Chondrocyte (in vitro differentiated cells): ENCODE measurements around the gene RUBCNL. TPM values are rescaled to one million over a fixed set of nuclear protein-coding genes. Genes with fewer than 3 reads are reported as not detected.

Experiments used
- DNase-seq: peaks from one replicate; pipeline ENCODE4 v3.0.0; 2021; ENCODE audit warnings: mixed read lengths, low spot score
- H3K27ac Mint-ChIP-seq: one replicate; pipeline ENCODE4 v1.8.0; 2021; ENCODE audit warnings: mild to moderate bottlenecking, moderate library complexity, mixed read lengths; ENCODE audit not compliant: unreplicated experiment
- H3K27me3 Mint-ChIP-seq: 2 replicates; pipeline ENCODE4 v1.8.0; 2021; ENCODE audit warnings: low read depth, mixed read lengths
- H3K36me3 Mint-ChIP-seq: 2 replicates; pipeline ENCODE4 v1.8.0; 2021; ENCODE audit warnings: low read depth, mixed read lengths
- H3K4me1 Mint-ChIP-seq: 2 replicates; pipeline ENCODE4 v1.8.0; 2021; ENCODE audit warnings: low read depth, mild to moderate bottlenecking, mixed read lengths
- H3K4me3 Mint-ChIP-seq: one replicate; pipeline ENCODE4 v1.8.0; 2021; ENCODE audit warnings: mild to moderate bottlenecking, moderate library complexity, mixed read lengths; ENCODE audit not compliant: unreplicated experiment
- H3K9me3 Mint-ChIP-seq: 2 replicates; pipeline ENCODE4 v1.8.0; 2021; ENCODE audit warnings: low read depth, mixed read lengths
- total RNA-seq: library from RNA; stranded (reverse); gene quantifications from 3 replicates; pipeline ENCODE4 v1.2.1, GENCODE V29; 2021
- TF ChIP-seq, protein P1 (sequence below): fragments of 200-600 bp; sonication (generic); IDR thresholded peaks from 2 replicates; pipeline ENCODE4 v1.5.0; 2021; ENCODE audit warnings: antibody characterized with exemption, mild to moderate bottlenecking, moderate library complexity

The RUBCNL gene
- total RNA-seq, 1 donor from 2014 or later, result 2.0 TPM

- Mint-ChIP-seq H3K36me3 (peaks cover 3% of the 10 kb centered on the region), H3K9me3 (no peaks in the 10 kb centered on the region)
These were observed 4.8 kb downstream of the RUBCNL start for GRCh38 chr13:46382224-46382623.

GRCh38 chr13:46380242-46380641 lies 6.8 kb downstream of the RUBCNL start:
- Mint-ChIP-seq H3K4me1 (no peaks in the 10 kb centered on the region), H3K9me3 (no peaks in the 10 kb centered on the region), H3K4me3 (no peak overlapping the region), H3K27ac (no peak overlapping the region), H3K36me3 (peaks cover 3% of the 10 kb centered on the region), H3K27me3 (no peaks in the 10 kb centered on the region)
- TF ChIP-seq, protein P1, sequence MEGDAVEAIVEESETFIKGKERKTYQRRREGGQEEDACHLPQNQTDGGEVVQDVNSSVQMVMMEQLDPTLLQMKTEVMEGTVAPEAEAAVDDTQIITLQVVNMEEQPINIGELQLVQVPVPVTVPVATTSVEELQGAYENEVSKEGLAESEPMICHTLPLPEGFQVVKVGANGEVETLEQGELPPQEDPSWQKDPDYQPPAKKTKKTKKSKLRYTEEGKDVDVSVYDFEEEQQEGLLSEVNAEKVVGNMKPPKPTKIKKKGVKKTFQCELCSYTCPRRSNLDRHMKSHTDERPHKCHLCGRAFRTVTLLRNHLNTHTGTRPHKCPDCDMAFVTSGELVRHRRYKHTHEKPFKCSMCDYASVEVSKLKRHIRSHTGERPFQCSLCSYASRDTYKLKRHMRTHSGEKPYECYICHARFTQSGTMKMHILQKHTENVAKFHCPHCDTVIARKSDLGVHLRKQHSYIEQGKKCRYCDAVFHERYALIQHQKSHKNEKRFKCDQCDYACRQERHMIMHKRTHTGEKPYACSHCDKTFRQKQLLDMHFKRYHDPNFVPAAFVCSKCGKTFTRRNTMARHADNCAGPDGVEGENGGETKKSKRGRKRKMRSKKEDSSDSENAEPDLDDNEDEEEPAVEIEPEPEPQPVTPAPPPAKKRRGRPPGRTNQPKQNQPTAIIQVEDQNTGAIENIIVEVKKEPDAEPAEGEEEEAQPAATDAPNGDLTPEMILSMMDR, result no peak
- DNase-seq, result no peak

More at GRCh38 chr13:46382224-46382623, 4.8 kb downstream of the RUBCNL start:
- no peak overlapping the region for H3K4me3 Mint-ChIP-seq
- TF ChIP-seq, protein P1, result no peak
- no peak overlapping the region for H3K27ac Mint-ChIP-seq
- H3K4me1 Mint-ChIP-seq, result peaks cover 12% of the 10 kb centered on the region
- H3K27me3 Mint-ChIP-seq, result peaks cover 6% of the 10 kb centered on the region
- no peak for DNase-seq

- Mint-ChIP-seq H3K27ac (no peak overlapping the region), H3K4me3 (no peak overlapping the region), H3K36me3 (peaks cover 3% of the 10 kb centered on the region), H3K4me1 (no peaks in the 10 kb centered on the region), H3K9me3 (no peaks in the 10 kb centered on the region), H3K27me3 (no peaks in the 10 kb centered on the region)
- TF ChIP-seq, protein P1, result no peak
- no peak for DNase-seq
These were observed 7.4 kb downstream of the RUBCNL start for GRCh38 chr13:46379611-46380010.

DNA sequence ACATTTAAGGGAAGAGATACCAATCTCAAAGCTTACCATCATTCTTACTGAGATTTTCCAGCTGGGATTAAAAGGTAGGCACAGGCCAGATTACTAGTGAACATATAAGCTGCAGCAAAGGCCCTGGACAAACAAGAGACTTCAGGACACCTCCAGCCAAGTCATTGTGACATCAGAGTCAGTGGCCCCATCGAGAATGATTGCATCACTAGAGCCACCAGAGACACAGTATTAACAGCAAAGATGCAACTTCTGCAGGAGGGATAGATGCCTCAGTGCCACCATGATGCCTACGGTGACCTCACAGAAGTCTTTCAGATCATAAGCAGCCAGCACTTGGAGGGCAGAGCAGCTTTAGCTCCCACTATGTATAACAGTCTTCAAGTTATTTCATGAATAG lies 8.6 kb downstream of the RUBCNL start:
- TF ChIP-seq, protein P1, result no peak
- DNase-seq, result no peak
- H3K9me3 Mint-ChIP-seq, result no peaks in the 10 kb centered on the region
- no peaks in the 10 kb centered on the region for H3K27me3 Mint-ChIP-seq
- no peak overlapping the region for H3K27ac Mint-ChIP-seq
- peaks cover 3% of the 10 kb centered on the region for H3K36me3 Mint-ChIP-seq
- H3K4me3 Mint-ChIP-seq, result no peak overlapping the region
- peaks cover 4% of the 10 kb centered on the region for H3K4me1 Mint-ChIP-seq

DNA sequence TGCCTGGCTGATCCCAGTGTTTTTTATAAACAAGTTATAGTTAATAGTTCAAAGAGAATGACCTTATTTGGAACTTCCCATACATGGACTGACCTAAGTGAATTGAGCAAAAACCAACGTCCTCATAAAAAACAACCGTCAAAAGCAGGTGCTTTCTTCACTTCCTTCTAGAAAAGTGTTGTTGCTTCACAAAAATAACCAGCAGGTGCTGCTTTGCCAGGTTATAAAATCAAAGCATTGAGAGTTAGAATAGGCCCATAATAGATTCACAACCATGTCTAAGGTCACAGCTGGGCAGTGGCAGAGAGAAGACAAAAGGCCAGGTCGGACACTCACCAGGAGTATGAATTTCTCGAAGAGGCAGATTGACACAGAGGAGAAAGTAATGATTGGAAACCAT lies 9.5 kb downstream of the RUBCNL start:
- no peaks in the 10 kb centered on the region for H3K27me3 Mint-ChIP-seq
- peaks cover 4% of the 10 kb centered on the region for H3K4me1 Mint-ChIP-seq
- no peak for DNase-seq
- TF ChIP-seq, protein P1, result no peak
- no peaks in the 10 kb centered on the region for H3K9me3 Mint-ChIP-seq
- H3K36me3 Mint-ChIP-seq, result no peaks in the 10 kb centered on the region
- H3K4me3 Mint-ChIP-seq, result no peak overlapping the region
- no peak overlapping the region for H3K27ac Mint-ChIP-seq
